Right atrium auricular region (tissue), 2 donors: ENCODE data around the gene IRF2. TPM values are rescaled to one million over a fixed set of nuclear protein-coding genes. Genes with fewer than 3 reads are reported as not detected.
A peak's percentile ranks its signal among the peaks of the same experiment; 100 is the strongest.

ENCODE experiments used
- DNase-seq: peaks from one replicate; pipeline ENCODE4 v3.0.0-alpha.2; 2019; ENCODE audit warnings: low spot score
- H3K27ac ChIP-seq, 2 donors: fragments of 200-600 bp; sonication (generic); 1 replicate in 1 of 2; 2 replicates in 1 of 2; pipeline ENCODE4 v1.5.1; 2016 to 2019
- H3K27me3 ChIP-seq, 2 donors: fragments of 200-600 bp; sonication (generic); one replicate each; pipeline versions ENCODE4 v1.5.1 to v1.6.0; 2017 to 2019
- H3K36me3 ChIP-seq: fragments of 200-600 bp; sonication (generic); one replicate; pipeline ENCODE4 v1.5.1; 2016
- H3K4me1 ChIP-seq, 2 donors: fragments of 200-600 bp; sonication (generic); one replicate each; pipeline versions ENCODE4 v1.5.1 to v1.6.0; 2017 to 2019
- H3K4me3 ChIP-seq, 2 donors: fragments of 200-600 bp; sonication (generic); 1 replicate in 1 of 2; 2 replicates in 1 of 2; pipeline ENCODE4 v1.5.1; 2017 to 2019; ENCODE audit warnings: mild to moderate bottlenecking in 1 of 2, moderate library complexity in 1 of 2
- H3K9me3 ChIP-seq, 2 donors: fragments of 200-600 bp; sonication (generic); one replicate each; pipeline ENCODE4 v1.5.1; 2019
- CTCF ChIP-seq, 2 donors: fragments of 200-600 bp; sonication (generic); IDR thresholded peaks; one replicate each; pipeline ENCODE4 v1.5.1; 2019; ENCODE audit warnings: antibody characterized with exemption in 2 of 2
- total RNA-seq, 2 donors: library from RNA; depleted of rRNA; stranded (reverse); fragments of >200 nt; gene quantifications; one replicate each; pipeline ENCODE4 v1.1.0, GENCODE V29; 2016

Gene IRF2
- total RNA-seq, 2 donors from 2014 or later, result 17.7 to 24.5 TPM

GRCh38 chr4:184419976-184420375, 54.4 kb downstream of the IRF2 start:
- DNase-seq, result no peak
- Histone ChIP-seq H3K9me3 (peaks cover 0 to 5% of the 10 kb centered on the region in 2 donors), H3K36me3 (peaks cover 34% of the 10 kb centered on the region), H3K4me3 (no peak overlapping the region), H3K4me1 (peaks cover 0 to 47% of the 10 kb centered on the region in 2 donors), H3K27ac (no peak overlapping the region), H3K27me3 (no peaks in the 10 kb centered on the region)
- TF ChIP-seq CTCF (IDR thresholded peaks at IDR 0.05), result no peak

GRCh38 chr4:184417802-184418511, 56.4 kb downstream of the IRF2 start:
- Histone ChIP-seq H3K9me3 (peaks cover 0 to 5% of the 10 kb centered on the region in 2 donors), H3K27me3 (no peaks in the 10 kb centered on the region), H3K4me3 (no peak overlapping the region), H3K27ac (peak overlapping the region; percentile 37 to 51), H3K4me1 (peaks cover 0 to 52% of the 10 kb centered on the region in 2 donors), H3K36me3 (peaks cover 28% of the 10 kb centered on the region)
- no peak for DNase-seq
- TF ChIP-seq CTCF (IDR thresholded peaks at IDR 0.05), result no peak

GRCh38 chr4:184416913-184417734, 57.2 kb downstream of the IRF2 start:
- Histone ChIP-seq H3K4me3 (peak overlapping the region in 1 of 2 donors; percentile 34), H3K4me1 (peaks cover 0 to 59% of the 10 kb centered on the region in 2 donors), H3K9me3 (peaks cover 0 to under 1% of the 10 kb centered on the region in 2 donors), H3K27me3 (no peaks in the 10 kb centered on the region), H3K36me3 (peaks cover 28% of the 10 kb centered on the region), H3K27ac (peak overlapping the region; percentile 37 to 51)
- no peak for DNase-seq
- no peak for TF ChIP-seq CTCF (IDR thresholded peaks at IDR 0.05)

GRCh38 chr4:184415071-184415470, 59.3 kb downstream of the IRF2 start:
- no peaks in the 10 kb centered on the region for H3K27me3 ChIP-seq
- DNase-seq, result no peak
- H3K36me3 ChIP-seq, result peaks cover 28% of the 10 kb centered on the region
- H3K4me1 ChIP-seq, result peaks cover 0 to 51% of the 10 kb centered on the region in 2 donors
- no peak for TF ChIP-seq CTCF (IDR thresholded peaks at IDR 0.05)
- no peak overlapping the region for H3K27ac ChIP-seq
- H3K4me3 ChIP-seq, result no peak overlapping the region
- no peaks in the 10 kb centered on the region for H3K9me3 ChIP-seq

- no peaks in the 10 kb centered on the region for H3K9me3 ChIP-seq
- H3K36me3 ChIP-seq, result peaks cover 30% of the 10 kb centered on the region
- no peak for DNase-seq
- H3K27me3 ChIP-seq, result no peaks in the 10 kb centered on the region
- H3K4me1 ChIP-seq, result peaks cover 0 to 64% of the 10 kb centered on the region in 2 donors
- TF ChIP-seq CTCF (IDR thresholded peaks at IDR 0.05), result no peak
- no peak overlapping the region for H3K4me3 ChIP-seq
- H3K27ac ChIP-seq, result peak overlapping the region; percentile 15 to 34
Observed at GRCh38 chr4:184413261-184414046, 60.9 kb downstream of the IRF2 start.
